ENCODE measurements around the gene PDE8B. TPM values are rescaled to one million over a fixed set of nuclear protein-coding genes. Genes with fewer than 3 reads are reported as not detected.

The PDE8B gene
- total and polyA plus RNA-seq, 2 experiments from 2014 or later = 0.45 to 0.91 TPM

DNA sequence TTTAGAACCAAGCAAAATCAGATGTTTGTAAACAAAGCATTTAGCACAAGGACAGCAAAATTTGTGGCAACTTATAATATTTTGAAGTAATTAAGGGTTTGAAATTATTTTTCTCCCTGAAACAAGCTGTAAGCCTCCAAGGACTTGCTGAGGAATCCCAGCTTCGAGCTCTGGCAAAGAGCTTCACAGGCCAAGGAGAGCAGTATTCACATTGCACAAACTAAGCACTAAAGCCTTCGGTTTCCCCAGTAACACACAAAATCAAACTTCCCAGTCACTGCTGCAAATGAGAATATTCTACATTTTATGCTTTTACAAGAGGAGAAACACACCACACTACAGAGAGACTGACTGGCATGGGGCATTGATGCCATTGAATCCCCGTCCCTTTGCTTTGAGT is 179.7 kb downstream of the PDE8B start:
- peaks cover 3% of the 10 kb centered on the region; the same call in 2 of the 3 replicates for H3K36me3 Mint-ChIP-seq (ENCODE audit: low read depth)
- 0 out of 2 replicates have a peak, but pooled peaks cover 6% of the 10 kb centered on the region for H3K9me2 ChIP-seq (ENCODE audit: insufficient read depth)

More for the DNA sequence above, 179.7 kb downstream of the PDE8B start:
- Mint-ChIP-seq H3K27me3 (ENCODE audit: insufficient read depth, low read depth, poor library complexity) (peaks cover 4% of the 10 kb centered on the region), H3K4me3 (no peak overlapping the region), H3K4me1 (no peaks in the 10 kb centered on the region), H3K27ac (no peak overlapping the region), H3K9me3 (no peaks in the 10 kb centered on the region; the same call in 2 of the 3 replicates)
- no peak overlapping the region for H3K4me3 ChIP-seq
- H3K27ac ChIP-seq (ENCODE audit: low read depth) = no peak overlapping the region
- no peaks in the 10 kb centered on the region for H3F3A ChIP-seq (replicated peaks; ENCODE audit: low read depth)
- H3K36me3 ChIP-seq (ENCODE audit: insufficient read depth) = no peaks in the 10 kb centered on the region
- no peak overlapping the region for H2AFZ ChIP-seq
- DNase-seq (ENCODE audit: low spot score) (no peak), ATAC-seq (no peak)
- TF ChIP-seq NANOG (IDR thresholded peaks at IDR 0.05; ENCODE audit: borderline replicate concordance) (no peak), STAT1 (IDR thresholded peaks at IDR 0.05; ENCODE audit: unreplicated experiment) (no peak), EZH2 (IDR thresholded peaks at IDR 0.05; ENCODE audit: low read depth, unreplicated experiment) (no peak), POLR2AphosphoS5 (IDR thresholded peaks at IDR 0.05; ENCODE audit: low read depth) (no peak), ZNF331 (CRISPR knock-in tag; IDR thresholded peaks at IDR 0.05; ENCODE audit: low read depth) (no peak), EZH2phosphoT487 (IDR thresholded peaks at IDR 0.05; ENCODE audit: unreplicated experiment) (no peak), JUNB (IDR thresholded peaks at IDR 0.05; ENCODE audit: unreplicated experiment) (no peak), CREB1 (CRISPR knock-in tag; IDR thresholded peaks at IDR 0.05; ENCODE audit: low read depth) (no peak), ZNF114 (CRISPR knock-in tag; IDR thresholded peaks at IDR 0.05) (no peak)
- TF ChIP-seq, protein P1, sequence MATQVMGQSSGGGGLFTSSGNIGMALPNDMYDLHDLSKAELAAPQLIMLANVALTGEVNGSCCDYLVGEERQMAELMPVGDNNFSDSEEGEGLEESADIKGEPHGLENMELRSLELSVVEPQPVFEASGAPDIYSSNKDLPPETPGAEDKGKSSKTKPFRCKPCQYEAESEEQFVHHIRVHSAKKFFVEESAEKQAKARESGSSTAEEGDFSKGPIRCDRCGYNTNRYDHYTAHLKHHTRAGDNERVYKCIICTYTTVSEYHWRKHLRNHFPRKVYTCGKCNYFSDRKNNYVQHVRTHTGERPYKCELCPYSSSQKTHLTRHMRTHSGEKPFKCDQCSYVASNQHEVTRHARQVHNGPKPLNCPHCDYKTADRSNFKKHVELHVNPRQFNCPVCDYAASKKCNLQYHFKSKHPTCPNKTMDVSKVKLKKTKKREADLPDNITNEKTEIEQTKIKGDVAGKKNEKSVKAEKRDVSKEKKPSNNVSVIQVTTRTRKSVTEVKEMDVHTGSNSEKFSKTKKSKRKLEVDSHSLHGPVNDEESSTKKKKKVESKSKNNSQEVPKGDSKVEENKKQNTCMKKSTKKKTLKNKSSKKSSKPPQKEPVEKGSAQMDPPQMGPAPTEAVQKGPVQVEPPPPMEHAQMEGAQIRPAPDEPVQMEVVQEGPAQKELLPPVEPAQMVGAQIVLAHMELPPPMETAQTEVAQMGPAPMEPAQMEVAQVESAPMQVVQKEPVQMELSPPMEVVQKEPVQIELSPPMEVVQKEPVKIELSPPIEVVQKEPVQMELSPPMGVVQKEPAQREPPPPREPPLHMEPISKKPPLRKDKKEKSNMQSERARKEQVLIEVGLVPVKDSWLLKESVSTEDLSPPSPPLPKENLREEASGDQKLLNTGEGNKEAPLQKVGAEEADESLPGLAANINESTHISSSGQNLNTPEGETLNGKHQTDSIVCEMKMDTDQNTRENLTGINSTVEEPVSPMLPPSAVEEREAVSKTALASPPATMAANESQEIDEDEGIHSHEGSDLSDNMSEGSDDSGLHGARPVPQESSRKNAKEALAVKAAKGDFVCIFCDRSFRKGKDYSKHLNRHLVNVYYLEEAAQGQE (IDR thresholded peaks at IDR 0.05; ENCODE audit: unreplicated experiment) = no peak
- TF ChIP-seq, protein P2, sequence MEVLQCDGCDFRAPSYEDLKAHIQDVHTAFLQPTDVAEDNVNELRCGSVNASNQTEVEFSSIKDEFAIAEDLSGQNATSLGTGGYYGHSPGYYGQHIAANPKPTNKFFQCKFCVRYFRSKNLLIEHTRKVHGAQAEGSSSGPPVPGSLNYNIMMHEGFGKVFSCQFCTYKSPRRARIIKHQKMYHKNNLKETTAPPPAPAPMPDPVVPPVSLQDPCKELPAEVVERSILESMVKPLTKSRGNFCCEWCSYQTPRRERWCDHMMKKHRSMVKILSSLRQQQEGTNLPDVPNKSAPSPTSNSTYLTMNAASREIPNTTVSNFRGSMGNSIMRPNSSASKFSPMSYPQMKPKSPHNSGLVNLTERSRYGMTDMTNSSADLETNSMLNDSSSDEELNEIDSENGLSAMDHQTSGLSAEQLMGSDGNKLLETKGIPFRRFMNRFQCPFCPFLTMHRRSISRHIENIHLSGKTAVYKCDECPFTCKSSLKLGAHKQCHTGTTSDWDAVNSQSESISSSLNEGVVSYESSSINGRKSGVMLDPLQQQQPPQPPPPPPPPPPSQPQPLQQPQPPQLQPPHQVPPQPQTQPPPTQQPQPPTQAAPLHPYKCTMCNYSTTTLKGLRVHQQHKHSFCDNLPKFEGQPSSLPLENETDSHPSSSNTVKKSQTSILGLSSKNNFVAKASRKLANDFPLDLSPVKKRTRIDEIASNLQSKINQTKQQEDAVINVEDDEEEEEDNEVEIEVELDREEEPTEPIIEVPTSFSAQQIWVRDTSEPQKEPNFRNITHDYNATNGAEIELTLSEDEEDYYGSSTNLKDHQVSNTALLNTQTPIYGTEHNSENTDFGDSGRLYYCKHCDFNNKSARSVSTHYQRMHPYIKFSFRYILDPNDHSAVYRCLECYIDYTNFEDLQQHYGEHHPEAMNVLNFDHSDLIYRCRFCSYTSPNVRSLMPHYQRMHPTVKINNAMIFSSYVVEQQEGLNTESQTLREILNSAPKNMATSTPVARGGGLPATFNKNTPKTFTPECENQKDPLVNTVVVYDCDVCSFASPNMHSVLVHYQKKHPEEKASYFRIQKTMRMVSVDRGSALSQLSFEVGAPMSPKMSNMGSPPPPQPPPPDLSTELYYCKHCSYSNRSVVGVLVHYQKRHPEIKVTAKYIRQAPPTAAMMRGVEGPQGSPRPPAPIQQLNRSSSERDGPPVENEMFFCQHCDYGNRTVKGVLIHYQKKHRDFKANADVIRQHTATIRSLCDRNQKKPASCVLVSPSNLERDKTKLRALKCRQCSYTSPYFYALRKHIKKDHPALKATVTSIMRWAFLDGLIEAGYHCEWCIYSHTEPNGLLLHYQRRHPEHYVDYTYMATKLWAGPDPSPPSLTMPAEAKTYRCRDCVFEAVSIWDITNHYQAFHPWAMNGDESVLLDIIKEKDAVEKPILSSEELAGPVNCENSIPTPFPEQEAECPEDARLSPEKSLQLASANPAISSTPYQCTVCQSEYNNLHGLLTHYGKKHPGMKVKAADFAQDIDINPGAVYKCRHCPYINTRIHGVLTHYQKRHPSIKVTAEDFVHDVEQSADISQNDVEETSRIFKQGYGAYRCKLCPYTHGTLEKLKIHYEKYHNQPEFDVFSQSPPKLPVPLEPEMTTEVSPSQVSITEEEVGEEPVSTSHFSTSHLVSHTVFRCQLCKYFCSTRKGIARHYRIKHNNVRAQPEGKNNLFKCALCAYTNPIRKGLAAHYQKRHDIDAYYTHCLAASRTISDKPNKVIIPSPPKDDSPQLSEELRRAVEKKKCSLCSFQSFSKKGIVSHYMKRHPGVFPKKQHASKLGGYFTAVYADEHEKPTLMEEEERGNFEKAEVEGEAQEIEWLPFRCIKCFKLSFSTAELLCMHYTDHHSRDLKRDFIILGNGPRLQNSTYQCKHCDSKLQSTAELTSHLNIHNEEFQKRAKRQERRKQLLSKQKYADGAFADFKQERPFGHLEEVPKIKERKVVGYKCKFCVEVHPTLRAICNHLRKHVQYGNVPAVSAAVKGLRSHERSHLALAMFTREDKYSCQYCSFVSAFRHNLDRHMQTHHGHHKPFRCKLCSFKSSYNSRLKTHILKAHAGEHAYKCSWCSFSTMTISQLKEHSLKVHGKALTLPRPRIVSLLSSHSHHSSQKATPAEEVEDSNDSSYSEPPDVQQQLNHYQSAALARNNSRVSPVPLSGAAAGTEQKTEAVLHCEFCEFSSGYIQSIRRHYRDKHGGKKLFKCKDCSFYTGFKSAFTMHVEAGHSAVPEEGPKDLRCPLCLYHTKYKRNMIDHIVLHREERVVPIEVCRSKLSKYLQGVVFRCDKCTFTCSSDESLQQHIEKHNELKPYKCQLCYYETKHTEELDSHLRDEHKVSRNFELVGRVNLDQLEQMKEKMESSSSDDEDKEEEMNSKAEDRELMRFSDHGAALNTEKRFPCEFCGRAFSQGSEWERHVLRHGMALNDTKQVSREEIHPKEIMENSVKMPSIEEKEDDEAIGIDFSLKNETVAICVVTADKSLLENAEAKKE (CRISPR knock-in tag; IDR thresholded peaks at IDR 0.05) = no peak
- TF ChIP-seq, protein P3, sequence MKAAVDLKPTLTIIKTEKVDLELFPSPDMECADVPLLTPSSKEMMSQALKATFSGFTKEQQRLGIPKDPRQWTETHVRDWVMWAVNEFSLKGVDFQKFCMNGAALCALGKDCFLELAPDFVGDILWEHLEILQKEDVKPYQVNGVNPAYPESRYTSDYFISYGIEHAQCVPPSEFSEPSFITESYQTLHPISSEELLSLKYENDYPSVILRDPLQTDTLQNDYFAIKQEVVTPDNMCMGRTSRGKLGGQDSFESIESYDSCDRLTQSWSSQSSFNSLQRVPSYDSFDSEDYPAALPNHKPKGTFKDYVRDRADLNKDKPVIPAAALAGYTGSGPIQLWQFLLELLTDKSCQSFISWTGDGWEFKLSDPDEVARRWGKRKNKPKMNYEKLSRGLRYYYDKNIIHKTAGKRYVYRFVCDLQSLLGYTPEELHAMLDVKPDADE (IDR thresholded peaks at IDR 0.05) = no peak
- TF ChIP-seq, protein P4, sequence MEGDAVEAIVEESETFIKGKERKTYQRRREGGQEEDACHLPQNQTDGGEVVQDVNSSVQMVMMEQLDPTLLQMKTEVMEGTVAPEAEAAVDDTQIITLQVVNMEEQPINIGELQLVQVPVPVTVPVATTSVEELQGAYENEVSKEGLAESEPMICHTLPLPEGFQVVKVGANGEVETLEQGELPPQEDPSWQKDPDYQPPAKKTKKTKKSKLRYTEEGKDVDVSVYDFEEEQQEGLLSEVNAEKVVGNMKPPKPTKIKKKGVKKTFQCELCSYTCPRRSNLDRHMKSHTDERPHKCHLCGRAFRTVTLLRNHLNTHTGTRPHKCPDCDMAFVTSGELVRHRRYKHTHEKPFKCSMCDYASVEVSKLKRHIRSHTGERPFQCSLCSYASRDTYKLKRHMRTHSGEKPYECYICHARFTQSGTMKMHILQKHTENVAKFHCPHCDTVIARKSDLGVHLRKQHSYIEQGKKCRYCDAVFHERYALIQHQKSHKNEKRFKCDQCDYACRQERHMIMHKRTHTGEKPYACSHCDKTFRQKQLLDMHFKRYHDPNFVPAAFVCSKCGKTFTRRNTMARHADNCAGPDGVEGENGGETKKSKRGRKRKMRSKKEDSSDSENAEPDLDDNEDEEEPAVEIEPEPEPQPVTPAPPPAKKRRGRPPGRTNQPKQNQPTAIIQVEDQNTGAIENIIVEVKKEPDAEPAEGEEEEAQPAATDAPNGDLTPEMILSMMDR (conservative IDR thresholded peaks at IDR 0.05; ENCODE audit: low read depth in 2 of 2) = no peak
- H4K20me1 ChIP-seq (replicated peaks; ENCODE audit: insufficient read depth) = no peaks in the 10 kb centered on the region
- no peaks in the 10 kb centered on the region for H3K4me1 ChIP-seq (ENCODE audit: insufficient read depth)
- H3K27me3 ChIP-seq (ENCODE audit: insufficient read depth) = no peaks in the 10 kb centered on the region
- H3K4me2 ChIP-seq = no peak overlapping the region
- no peaks in the 10 kb centered on the region for H3K79me2 ChIP-seq (replicated peaks; ENCODE audit: insufficient read depth)

Measured in GM23338 (cell line).